ENCODE measurements around the gene TSHZ1. TPM values are rescaled to one million over a fixed set of nuclear protein-coding genes. Genes with fewer than 3 reads are reported as not detected.

Gene TSHZ1
- total and polyA plus RNA-seq, 2 of the 8 experiments (the other 6 are each of a cell fraction or from before 2014, with no cell fraction given): 0.03 to 0.32 TPM

- Histone ChIP-seq H3K14ac (ENCODE audit: insufficient read length) (no peak overlapping the region), H3K18ac (ENCODE audit: extremely low read depth, low read length) (no peak overlapping the region), H3K27ac (ENCODE audit: low read depth, low read length) (no peak overlapping the region), H3K56ac (replicated peaks; ENCODE audit: insufficient read length, low read depth, low read length) (no peak overlapping the region), H3K4me3 (ENCODE audit: extremely low read depth in 1 of 4, insufficient read depth in 2 of 4, low read depth in 3 of 4, low read length in 4 of 4) (no peak overlapping the region), H3K4me1 (replicated peaks in 1 of 4; ENCODE audit: control insufficient read depth in 3 of 4, insufficient read depth in 4 of 4, low read length in 3 of 4) (no peaks in the 10 kb centered on the region), H3K27me3 (replicated peaks in 1 of 4; ENCODE audit: control insufficient read depth in 3 of 4, extremely low read depth in 1 of 4, insufficient read depth in 3 of 4, low read length in 3 of 4) (peaks cover 0 to 16% (median 7%) of the 10 kb centered on the region in 4 experiments; a peak in 5 of 7 replicates), H3K79me2 (ENCODE audit: control insufficient read depth in 1 of 2, insufficient read depth in 2 of 2, low read length in 2 of 2) (no peaks in the 10 kb centered on the region), H2BK15ac (ENCODE audit: low read length) (no peak overlapping the region), H3K4me2 (ENCODE audit: insufficient read depth in 1 of 2, low read depth in 2 of 2, low read length in 2 of 2) (no peak overlapping the region), H2BK5ac (ENCODE audit: low read depth, low read length) (no peak overlapping the region), H3K9me3 (ENCODE audit: insufficient read depth in 2 of 2, low read depth in 1 of 2, low read length in 1 of 2) (no peaks in the 10 kb centered on the region), H4K20me1 (replicated peaks in 1 of 2; ENCODE audit: control insufficient read depth in 1 of 2, insufficient read depth in 2 of 2, low read length in 2 of 2) (peaks cover 3 to 8% of the 10 kb centered on the region in 2 experiments), H4K91ac (replicated peaks; ENCODE audit: insufficient read length, low read length) (no peak overlapping the region), H2BK12ac (ENCODE audit: low read depth, low read length) (no peak overlapping the region), H4K5ac (ENCODE audit: insufficient read length, low read depth, low read length) (no peak overlapping the region), H3K9ac (replicated peaks in 1 of 4; ENCODE audit: extremely low read depth in 1 of 4, low read depth in 3 of 4, low read length in 3 of 4) (no peak overlapping the region), H3K79me1 (ENCODE audit: low read depth, low read length) (no peaks in the 10 kb centered on the region), H2BK20ac (ENCODE audit: low read length) (no peak overlapping the region), H3K4ac (replicated peaks; ENCODE audit: insufficient read length, low read depth, low read length) (no peak overlapping the region), H3K36me3 (ENCODE audit: control insufficient read depth in 2 of 4, insufficient read depth in 4 of 4, low read length in 3 of 4) (no peaks in the 10 kb centered on the region), H4K8ac (ENCODE audit: extremely low read depth, insufficient read depth, low read length) (no peak overlapping the region), H2AFZ (ENCODE audit: low read length) (no peak overlapping the region), H2BK120ac (replicated peaks; ENCODE audit: low read depth, low read length) (no peak overlapping the region), H3K23me2 (ENCODE audit: low read depth, low read length) (no peaks in the 10 kb centered on the region), H3K23ac (ENCODE audit: insufficient read length) (no peak overlapping the region), H2AK5ac (ENCODE audit: low read depth, low read length) (no peak overlapping the region)
- no peak for FAIRE-seq
- ChIA-PET CTCF (ENCODE audit: partially characterized antibody) (interaction anchor here (0.8 kb wide), 1 partner anchor 656 kb away, joined by 3 read pairs; no protein-coding TSS in a partner anchor), POLR2A (ENCODE audit: partially characterized antibody) (no interaction called here)
- no peak for DNase-seq (ENCODE audit: low read depth in 1 of 2, low spot score in 2 of 2)
- 92% methylated on average over 3 of the region's 3 CpGs; no CpG with 5 or more reads in 1 of the 2 experiments for WGBS, 2 experiments (ENCODE audit: extremely low coverage in 1 of 2, insufficient coverage in 1 of 2, insufficient read length in 1 of 2, insufficient replicate concordance in 2 of 2, low coverage in 1 of 2, low lambda C conversion rate in 2 of 2, missing lambda C conversion rate in 1 of 2)
- TF ChIP-seq SIN3A (conservative IDR thresholded peaks at IDR 0.05 in 1 of 2, IDR thresholded peaks at IDR 0.05 in 1 of 2; ENCODE audit: low read depth in 1 of 2, low read length in 2 of 2): no peak
- TF ChIP-seq FOSL1 (IDR thresholded peaks at IDR 0.05; ENCODE audit: insufficient read depth, low read depth, low read length): no peak
- no peak for TF ChIP-seq RFX5 (IDR thresholded peaks at IDR 0.05; ENCODE audit: borderline replicate concordance, low read depth, low read length)
- no peak for TF ChIP-seq CHD1 (IDR thresholded peaks at IDR 0.05; ENCODE audit: low read depth, low read length)
- TF ChIP-seq RNF2 (IDR thresholded peaks at IDR 0.05; ENCODE audit: borderline replicate concordance, low read depth, low read length, missing control alignments, poor library complexity, severe bottlenecking): no peak
- TF ChIP-seq ASH2L (IDR thresholded peaks at IDR 0.05; ENCODE audit: low read length): no peak
- TF ChIP-seq E2F6 (IDR thresholded peaks at IDR 0.05): no peak
- TF ChIP-seq CTBP2 (IDR thresholded peaks at IDR 0.05; ENCODE audit: borderline replicate concordance, insufficient read depth, insufficient read length, low read length): no peak
- no peak for TF ChIP-seq BACH1 (IDR thresholded peaks at IDR 0.05; ENCODE audit: low read length)
- TF ChIP-seq POU5F1 (IDR thresholded peaks at IDR 0.05; ENCODE audit: low read depth, low read length): no peak
- TF ChIP-seq EP300 (IDR thresholded peaks at IDR 0.05; ENCODE audit: borderline replicate concordance in 1 of 2, low read depth in 2 of 2, low read length in 2 of 2): no peak
- TF ChIP-seq SP4 (IDR thresholded peaks at IDR 0.05; ENCODE audit: low read length): no peak
- no peak for TF ChIP-seq RXRA (IDR thresholded peaks at IDR 0.05; ENCODE audit: insufficient read depth, low read depth, low read length)
These were observed 12.6 kb upstream of the TSHZ1 start for GRCh38 chr18:75198036-75198435.
